Fibroblast of villous mesenchyme (primary cell): Measurements from ENCODE around the gene RAPGEF2. TPM values are rescaled to one million over a fixed set of nuclear protein-coding genes. Genes with fewer than 3 reads are reported as not detected.
"Not testable (repeated sequence)": the region's sequence is repeated elsewhere in the genome, so short reads cannot be mapped to it uniquely, and the experiment has no call there.

Experiments
- DNase-seq: peaks from one replicate; pipeline ENCODE4 v3.0.0-alpha.2; 2010; ENCODE audit warnings: low read depth
- H3K4me3 ChIP-seq: 2 replicates; pipeline ENCODE4 v1.5.1; 2011; ENCODE audit warnings: low read depth, mild to moderate bottlenecking, low read length
- CTCF ChIP-seq: IDR thresholded peaks from 2 replicates; pipeline ENCODE4 v1.5.1; 2012; ENCODE audit warnings: low read depth, mild to moderate bottlenecking, low read length; ENCODE audit not compliant: insufficient read depth
- total RNA-seq: library from RNA; depleted of rRNA; stranded (reverse); fragments of >200 nt; gene quantifications from 2 replicates; pipeline ENCODE4 v1.2.3, GENCODE V29; 2012

RAPGEF2 gene
- total RNA-seq, 1 donor, result 47.1 TPM

GRCh38 chr4:159152181-159152580 is 49.3 kb downstream of the RAPGEF2 start:
- no peak for TF ChIP-seq CTCF
- DNase-seq, result no peak
- H3K4me3 ChIP-seq, result no peak overlapping the region

GRCh38 chr4:159153669-159154068 is 50.8 kb downstream of the RAPGEF2 start:
- TF ChIP-seq CTCF, result no peak

GRCh38 chr4:159155119-159155518 is 52.2 kb downstream of the RAPGEF2 start:
- H3K4me3 ChIP-seq, result no peak overlapping the region
- TF ChIP-seq CTCF, result no peak
- no peak for DNase-seq

More at GRCh38 chr4:159153669-159154068, 50.8 kb downstream of the RAPGEF2 start:
- H3K4me3 ChIP-seq, result no peak overlapping the region
- no peak for DNase-seq

- H3K4me3 ChIP-seq, result no peak overlapping the region
- no peak for DNase-seq
- no peak for TF ChIP-seq CTCF
Measured at GRCh38 chr4:159158083-159158617, 55.3 kb downstream of the RAPGEF2 start.

GRCh38 chr4:159158985-159159384 is 56.1 kb downstream of the RAPGEF2 start:
- no peak overlapping the region for H3K4me3 ChIP-seq
- TF ChIP-seq CTCF, result no peak
- DNase-seq, result no peak

GRCh38 chr4:159159611-159160010 is 56.7 kb downstream of the RAPGEF2 start:
- no peak overlapping the region for H3K4me3 ChIP-seq
- TF ChIP-seq CTCF, result no peak
- DNase-seq, result no peak

- no peak for TF ChIP-seq CTCF
- H3K4me3 ChIP-seq, result no peak overlapping the region
- DNase-seq, result peak; percentile 25
Measured at GRCh38 chr4:159160242-159160641, 57.4 kb downstream of the RAPGEF2 start.

- DNase-seq, H3K4me3 ChIP-seq: not testable (repeated sequence)
Measured at GRCh38 chr4:159161436-159161835, 58.6 kb downstream of the RAPGEF2 start.
